HCT116 (cell line): Measurements from ENCODE around the gene SPDYE16. TPM values are rescaled to one million over a fixed set of nuclear protein-coding genes. Genes with fewer than 3 reads are reported as not detected.
"Not testable (repeated sequence)": the region's sequence is repeated elsewhere in the genome, so short reads cannot be mapped to it uniquely, and the experiment has no call there.

ENCODE experiments used
- ATAC-seq: fragments of 200-7000 bp; cut with Tn5 transposase; 2 replicates; pipeline ENCODE4 v1.9.1; 2020; ENCODE audit warnings: mild to moderate bottlenecking, moderate library complexity
- BruUV-seq: library from RNA; stranded (reverse); fragments of 400-500 nt; replicated peaks from 2 replicates; lab custom pipeline; 2021; lab: Mats Ljungman, UMichigan
- CTCF ChIA-PET: fragments of 300-600 bp; sonication (Branson Sonifier 250); formaldehyde crosslinking; loops from one replicate; lab custom pipeline; 2021; ENCODE audit warnings: antibody characterized with exemption; lab: Charles Lee
- POLR2A ChIA-PET: fragments of 300-600, 350-600 bp; sonication (Branson Sonifier 250); formaldehyde crosslinking; loops from one replicate; lab custom pipeline; 2021; ENCODE audit warnings: antibody characterized with exemption; lab: Charles Lee
- RAD21 ChIA-PET, 2 experiments: fragments of 300-600 bp; sonication (Branson Sonifier 250); formaldehyde crosslinking; loops; one replicate each; lab custom pipeline; 2023; ENCODE audit warnings: low total read pairs in 2 of 2; ENCODE audit not compliant: uncharacterized antibody in 2 of 2, unreplicated experiment in 2 of 2, low non-redundant PET in 1 of 2; lab: Charles Lee
- DNase-seq: peaks from one replicate; pipeline ENCODE4 v3.0.0-alpha.2; 2010; ENCODE audit warnings: low read depth, low spot score
- H2AFZ ChIP-seq: fragments of 200-600 bp; shearing (Covaris generic), sonication (generic); 2 replicates; pipeline ENCODE4 v1.6.1; 2017; ENCODE audit warnings: low read depth, mixed run types, mixed read lengths, antibody characterized with exemption, low read length; ENCODE audit not compliant: poor library complexity, severe bottlenecking
- H3K27ac ChIP-seq: 2 replicates; pipeline ENCODE4 v1.5.1; 2012; ENCODE audit warnings: low read depth, low read length
- H3K27me3 ChIP-seq: fragments of 200-600 bp; sonication (generic); 2 replicates; pipeline ENCODE4 v1.6.1; 2016; ENCODE audit warnings: mixed run types, low read length, mixed read lengths; ENCODE audit not compliant: insufficient read depth
- H3K36me3 ChIP-seq, 2 experiments: fragments of 200-500 bp in 1 of 2; fragments of 200-600 bp in 1 of 2; sonication (Bioruptor generic) in 1 of 2; sonication (generic) in 1 of 2; 2 replicates each; pipeline versions ENCODE4 v1.5.1 to v1.6.1; 2014 to 2016; ENCODE audit warnings: low read length in 2 of 2, inconsistent platforms in 1 of 2, mixed read lengths in 1 of 2, mixed run types in 1 of 2; ENCODE audit not compliant: insufficient read depth in 2 of 2, control insufficient read depth in 1 of 2
- H3K4me1 ChIP-seq, 2 experiments: fragments of 200-600 bp in 1 of 2; sonication (generic) in 1 of 2; 2 replicates each; pipeline versions ENCODE4 v1.5.1 to v1.6.1; 2012 to 2017; ENCODE audit warnings: low read length in 2 of 2, inconsistent platforms in 1 of 2, mild to moderate bottlenecking in 1 of 2, mixed read lengths in 1 of 2, mixed run types in 1 of 2, moderate library complexity in 1 of 2; ENCODE audit not compliant: insufficient read depth in 2 of 2, control insufficient read depth in 1 of 2
- H3K4me2 ChIP-seq: fragments of 200-600 bp; sonication (generic); 2 replicates; pipeline ENCODE4 v1.6.1; 2017; ENCODE audit warnings: mixed run types, low read length, mixed read lengths
- H3K4me3 ChIP-seq, 2 experiments: fragments of 200-600 bp in 1 of 2; sonication (generic) in 1 of 2; replicated peaks in 1 of 2; 2 replicates each; pipeline ENCODE4 v1.5.1; 2011 to 2016; ENCODE audit warnings: low read length in 2 of 2, control low read depth in 1 of 2, low read depth in 1 of 2, mild to moderate bottlenecking in 1 of 2, mixed read lengths in 1 of 2, mixed run types in 1 of 2
- H3K79me2 ChIP-seq: fragments of 200-600 bp; sonication (generic); 2 replicates; pipeline ENCODE4 v1.6.1; 2017; ENCODE audit warnings: mild to moderate bottlenecking, mixed run types, low read length, moderate library complexity, mixed read lengths; ENCODE audit not compliant: insufficient read depth
- H3K9ac ChIP-seq: fragments of 200-600 bp; sonication (generic); 2 replicates; pipeline ENCODE4 v1.6.1; 2016; ENCODE audit warnings: low read length, mixed read lengths
- H3K9me2 ChIP-seq: fragments of 200-600 bp; sonication (generic), shearing (Covaris generic); 2 replicates; pipeline ENCODE4 v1.6.1; 2017; ENCODE audit warnings: mixed run types, mild to moderate bottlenecking, moderate library complexity; ENCODE audit not compliant: insufficient read depth
- H3K9me3 ChIP-seq, 2 experiments: fragments of 200-500 bp in 1 of 2; fragments of 200-600 bp in 1 of 2; sonication (Bioruptor generic) in 1 of 2; sonication (generic) in 1 of 2; 2 replicates each; pipeline ENCODE4 v1.6.1; 2014 to 2017; ENCODE audit warnings: low read length in 2 of 2, mixed read lengths in 2 of 2, inconsistent platforms in 1 of 2, low read depth in 1 of 2, mild to moderate bottlenecking in 1 of 2, mixed run types in 1 of 2, moderate library complexity in 1 of 2; ENCODE audit not compliant: control insufficient read depth in 1 of 2, insufficient read depth in 1 of 2
- H4K20me1 ChIP-seq: fragments of 200-600 bp; sonication (generic), shearing (Covaris generic); 2 replicates; pipeline ENCODE4 v1.6.1; 2017; ENCODE audit warnings: mixed run types, mild to moderate bottlenecking, moderate library complexity; ENCODE audit not compliant: insufficient read depth
- intact Hi-C: fragments of 100-400 bp; cut with micrococcal nuclease; formaldehyde crosslinking; loops from 2 replicates; pipeline ENCODE4 v1.10.0; 2022
- total RNA-seq: library from RNA; stranded (reverse); gene quantifications from one replicate; pipeline ENCODE4 v1.2.1, GENCODE V29; 2021; ENCODE audit not compliant: unreplicated experiment

Gene SPDYE16
- total RNA-seq, 1 experiment from 2014 or later = not detected

- ATAC-seq, H4K20me1 ChIP-seq, H3K9me3 ChIP-seq, H3K27ac ChIP-seq, H3K4me1 ChIP-seq, RAD21 ChIA-PET, H3K9me2 ChIP-seq, H3K27me3 ChIP-seq, H3K4me2 ChIP-seq, H3K4me3 ChIP-seq, H3K9ac ChIP-seq, H3K36me3 ChIP-seq, DNase-seq, CTCF ChIA-PET, POLR2A ChIA-PET, BruUV-seq, H2AFZ ChIP-seq, intact Hi-C loops: not testable (repeated sequence)
- H3K79me2 ChIP-seq = peaks cover 53% of the 10 kb centered on the region
Measured at GRCh38 chr7:76560157-76560556, 17.1 kb upstream of the SPDYE16 start.

GRCh38 chr7:76559685-76560084 lies 16.6 kb upstream of the SPDYE16 start:
- POLR2A ChIA-PET, H3K27me3 ChIP-seq, H3K9me3 ChIP-seq, H3K36me3 ChIP-seq, DNase-seq, BruUV-seq, H3K4me1 ChIP-seq, RAD21 ChIA-PET, intact Hi-C loops, CTCF ChIA-PET, H3K4me3 ChIP-seq, H4K20me1 ChIP-seq, H3K9ac ChIP-seq, H3K27ac ChIP-seq, ATAC-seq, H3K9me2 ChIP-seq, H2AFZ ChIP-seq, H3K4me2 ChIP-seq: not testable (repeated sequence)
- peaks cover 57% of the 10 kb centered on the region for H3K79me2 ChIP-seq

- RAD21 ChIA-PET, H3K9me3 ChIP-seq, H3K4me3 ChIP-seq, H3K27ac ChIP-seq, H3K36me3 ChIP-seq, DNase-seq, CTCF ChIA-PET, H2AFZ ChIP-seq, H3K9ac ChIP-seq, ATAC-seq, H3K27me3 ChIP-seq, H4K20me1 ChIP-seq, intact Hi-C loops, H3K4me2 ChIP-seq, H3K9me2 ChIP-seq, BruUV-seq, H3K4me1 ChIP-seq, POLR2A ChIA-PET: not testable (repeated sequence)
- H3K79me2 ChIP-seq = peaks cover 51% of the 10 kb centered on the region
Measured at GRCh38 chr7:76551992-76552391, 8.9 kb upstream of the SPDYE16 start.

GRCh38 chr7:76549855-76550248 lies 6.8 kb upstream of the SPDYE16 start:
- peaks cover 34% of the 10 kb centered on the region for H3K79me2 ChIP-seq
- peak overlapping the region; percentile 73 for H3K4me2 ChIP-seq
- DNase-seq, BruUV-seq, RAD21 ChIA-PET, H3K36me3 ChIP-seq, CTCF ChIA-PET, H3K27me3 ChIP-seq, intact Hi-C loops, H3K4me1 ChIP-seq, H3K9me3 ChIP-seq, ATAC-seq, POLR2A ChIA-PET, H2AFZ ChIP-seq, H3K9me2 ChIP-seq, H4K20me1 ChIP-seq: not testable (repeated sequence)
- peak overlapping the region; percentile 91 for H3K9ac ChIP-seq
- H3K27ac ChIP-seq = peak overlapping the region; percentile 87
- peak overlapping the region; percentile 73 for H3K4me3 ChIP-seq
